ENCODE data around the gene TASOR.

TASOR gene

DNA sequence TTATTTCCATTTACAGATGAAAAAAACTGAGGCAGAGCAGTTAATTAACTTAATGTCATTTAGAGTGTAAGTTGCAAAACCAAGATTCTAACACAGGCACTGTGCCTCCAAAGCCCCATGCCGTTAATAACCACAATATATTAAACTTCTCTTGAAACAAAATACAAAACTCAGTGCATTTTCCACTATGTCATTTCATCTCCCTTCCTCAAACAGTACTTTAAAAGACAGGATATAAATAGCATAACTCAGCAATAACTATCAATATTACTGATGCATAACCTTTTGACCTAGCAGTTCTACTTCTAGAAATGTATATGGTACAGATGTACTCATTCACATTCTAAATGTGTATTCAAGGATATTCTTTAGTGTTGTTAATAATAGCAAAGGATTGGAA is 5.1 kb upstream of the TASOR start:
- Histone ChIP-seq H3K27me3 (ENCODE audit: control insufficient read depth in 1 of 2, insufficient read depth in 2 of 2, low read length in 2 of 2) (no peaks in the 10 kb centered on the region), H3K36me3 (ENCODE audit: control insufficient read depth in 1 of 2, insufficient read depth in 2 of 2, low read length in 2 of 2) (no peaks in the 10 kb centered on the region), H3K27ac (ENCODE audit: low read depth, low read length) (no peak overlapping the region), H3K4me3 (ENCODE audit: low read depth in 1 of 2, low read length in 2 of 2) (no peak overlapping the region), H3K9me3 (ENCODE audit: control insufficient read depth in 1 of 2, low read length in 2 of 2) (no peaks in the 10 kb centered on the region), H3K4me1 (ENCODE audit: control insufficient read depth in 1 of 2, insufficient read depth in 2 of 2, low read length in 2 of 2) (no peaks in the 10 kb centered on the region), H3K9ac (ENCODE audit: low read depth in 1 of 2, low read length in 2 of 2) (no peak overlapping the region)

DNA sequence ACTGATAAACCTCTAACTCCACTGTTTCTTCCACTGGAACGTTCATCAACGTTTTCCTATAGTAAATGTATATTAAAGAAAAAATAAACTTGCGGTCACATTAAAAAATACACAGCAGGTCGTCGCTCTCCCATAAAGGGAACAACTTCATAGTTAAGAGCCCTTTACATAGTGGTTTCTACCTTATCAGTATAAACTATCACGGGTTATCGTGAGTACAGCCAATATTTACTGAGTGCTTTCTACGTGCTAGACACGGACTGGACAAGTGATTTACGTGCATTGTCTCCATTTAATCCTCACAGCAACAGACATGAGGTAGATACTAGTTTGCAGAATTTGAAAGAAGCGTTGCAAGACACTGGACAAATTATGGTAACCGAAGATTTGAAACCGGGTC is 964 bp upstream of the TASOR start:
- H3K9me3 ChIP-seq (ENCODE audit: control insufficient read depth in 1 of 2, low read length in 2 of 2) = no peaks in the 10 kb centered on the region
- no peaks in the 10 kb centered on the region for H3K27me3 ChIP-seq (ENCODE audit: control insufficient read depth in 1 of 2, insufficient read depth in 2 of 2, low read length in 2 of 2)
- no peaks in the 10 kb centered on the region for H3K36me3 ChIP-seq (ENCODE audit: control insufficient read depth in 1 of 2, insufficient read depth in 2 of 2, low read length in 2 of 2)
- no peak overlapping the region for H3K4me3 ChIP-seq (ENCODE audit: low read depth in 1 of 2, low read length in 2 of 2)
- H3K27ac ChIP-seq (ENCODE audit: low read depth, low read length) = no peak overlapping the region
- no peak overlapping the region for H3K9ac ChIP-seq (ENCODE audit: low read depth in 1 of 2, low read length in 2 of 2)
- H3K4me1 ChIP-seq (ENCODE audit: control insufficient read depth in 1 of 2, insufficient read depth in 2 of 2, low read length in 2 of 2) = peaks cover 15 to 18% of the 10 kb centered on the region in 2 donors

DNA sequence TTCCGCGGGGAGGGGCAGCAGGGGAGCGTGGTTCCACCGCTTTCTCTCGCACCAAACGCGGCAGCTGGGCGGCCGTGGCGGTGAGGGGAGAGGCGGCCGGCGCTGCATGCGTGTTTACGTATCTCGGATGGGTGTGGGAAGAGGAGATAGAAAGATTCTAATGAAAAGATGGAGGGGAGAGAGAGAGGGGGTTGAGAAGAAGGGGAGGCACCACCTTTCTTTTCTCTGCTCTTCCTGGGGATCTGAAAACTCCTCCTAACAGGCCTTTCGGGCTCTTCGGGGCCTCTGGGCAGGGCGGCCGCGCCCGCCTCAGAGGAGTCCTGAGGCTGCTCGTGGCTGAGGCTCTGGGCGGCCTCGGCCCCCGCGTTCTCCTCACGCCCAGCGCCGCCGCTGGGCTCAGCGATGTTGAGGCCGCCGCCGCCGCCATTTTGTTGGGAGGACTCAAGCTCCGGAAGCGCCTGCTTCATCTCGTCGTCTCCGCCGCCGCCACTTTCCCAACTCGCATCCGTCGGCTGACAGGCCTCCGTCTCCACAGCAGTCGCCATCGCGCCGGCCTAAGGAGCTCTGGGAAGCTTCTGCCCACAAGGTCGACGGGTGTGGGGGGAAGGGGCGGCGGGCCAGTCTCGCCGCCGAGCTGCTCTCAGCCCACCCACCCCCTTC is 473 bp downstream of the TASOR start:
- Histone ChIP-seq H3K9ac (ENCODE audit: low read depth in 1 of 2, low read length in 2 of 2) (peak overlapping the region; percentile 91 to 92), H3K27ac (ENCODE audit: low read depth, low read length) (peak overlapping the region; percentile 99), H3K27me3 (ENCODE audit: control insufficient read depth in 1 of 2, insufficient read depth in 2 of 2, low read length in 2 of 2) (no peaks in the 10 kb centered on the region), H3K36me3 (ENCODE audit: control insufficient read depth in 1 of 2, insufficient read depth in 2 of 2, low read length in 2 of 2) (no peaks in the 10 kb centered on the region), H3K4me3 (ENCODE audit: low read depth in 1 of 2, low read length in 2 of 2) (peak overlapping the region; percentile 91 to 92), H3K4me1 (ENCODE audit: control insufficient read depth in 1 of 2, insufficient read depth in 2 of 2, low read length in 2 of 2) (peaks cover 15 to 18% of the 10 kb centered on the region in 2 donors), H3K9me3 (ENCODE audit: control insufficient read depth in 1 of 2, low read length in 2 of 2) (no peaks in the 10 kb centered on the region)

DNA sequence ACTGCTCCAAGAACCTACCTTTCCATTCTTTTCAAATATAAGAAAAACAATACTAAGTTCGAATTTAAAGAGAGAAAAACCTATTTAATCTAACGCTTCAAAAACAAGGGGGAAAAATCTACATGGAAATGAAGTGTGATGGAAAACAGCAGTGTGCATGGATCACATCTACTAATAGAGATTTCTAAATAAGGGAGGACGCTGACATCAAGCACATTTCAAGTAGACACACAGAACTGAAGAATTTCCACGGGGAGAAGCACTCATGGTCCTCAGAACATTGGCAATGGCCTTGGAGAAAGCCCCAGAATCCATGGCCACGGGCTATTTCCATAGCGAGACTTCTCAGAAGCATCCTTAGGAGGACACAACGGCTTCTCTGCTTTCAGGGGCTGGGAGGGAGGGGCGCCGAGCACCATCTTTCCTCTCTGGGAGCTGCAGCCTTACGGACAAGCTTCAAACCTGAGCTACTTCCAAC is 1.0 kb downstream of the TASOR start:
- Histone ChIP-seq H3K9me3 (ENCODE audit: control insufficient read depth in 1 of 2, low read length in 2 of 2) (no peaks in the 10 kb centered on the region), H3K27ac (ENCODE audit: low read depth, low read length) (peak overlapping the region; percentile 99), H3K27me3 (ENCODE audit: control insufficient read depth in 1 of 2, insufficient read depth in 2 of 2, low read length in 2 of 2) (no peaks in the 10 kb centered on the region), H3K4me1 (ENCODE audit: control insufficient read depth in 1 of 2, insufficient read depth in 2 of 2, low read length in 2 of 2) (peaks cover 15 to 18% of the 10 kb centered on the region in 2 donors), H3K9ac (ENCODE audit: low read depth in 1 of 2, low read length in 2 of 2) (peak overlapping the region; percentile 91 to 92), H3K36me3 (ENCODE audit: control insufficient read depth in 1 of 2, insufficient read depth in 2 of 2, low read length in 2 of 2) (no peaks in the 10 kb centered on the region), H3K4me3 (ENCODE audit: low read depth in 1 of 2, low read length in 2 of 2) (peak overlapping the region; percentile 91 to 92)

DNA sequence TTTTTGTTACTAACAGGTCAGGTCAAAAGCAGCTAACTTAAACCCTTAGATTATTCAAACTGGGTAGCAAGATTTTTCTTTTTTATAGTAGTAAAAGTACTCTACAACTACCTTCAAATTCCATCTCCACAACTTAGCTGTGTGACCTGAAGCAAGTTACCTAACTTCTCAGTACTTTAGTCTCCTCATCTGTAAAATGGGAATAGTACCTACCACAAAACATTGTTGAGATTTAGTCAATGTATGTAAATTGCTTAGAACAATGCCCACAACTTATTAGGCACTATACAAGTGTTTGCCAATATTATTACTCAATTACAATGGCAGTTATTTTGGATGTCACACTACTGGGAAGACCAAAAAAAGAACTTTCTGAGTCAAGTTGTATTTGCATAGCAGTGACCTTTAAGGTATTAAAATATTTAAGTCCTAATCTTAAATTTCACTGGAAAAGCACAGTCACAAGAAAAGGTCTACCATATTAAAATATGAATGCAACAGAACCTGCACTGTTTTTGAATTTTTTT is 2.9 kb downstream of the TASOR start:
- Histone ChIP-seq H3K27me3 (ENCODE audit: control insufficient read depth in 1 of 2, insufficient read depth in 2 of 2, low read length in 2 of 2) (no peaks in the 10 kb centered on the region), H3K27ac (ENCODE audit: low read depth, low read length) (no peak overlapping the region), H3K9ac (ENCODE audit: low read depth in 1 of 2, low read length in 2 of 2) (no peak overlapping the region), H3K4me1 (ENCODE audit: control insufficient read depth in 1 of 2, insufficient read depth in 2 of 2, low read length in 2 of 2) (peaks cover 15 to 18% of the 10 kb centered on the region in 2 donors), H3K9me3 (ENCODE audit: control insufficient read depth in 1 of 2, low read length in 2 of 2) (no peaks in the 10 kb centered on the region), H3K36me3 (ENCODE audit: control insufficient read depth in 1 of 2, insufficient read depth in 2 of 2, low read length in 2 of 2) (no peaks in the 10 kb centered on the region), H3K4me3 (ENCODE audit: low read depth in 1 of 2, low read length in 2 of 2) (no peak overlapping the region)

DNA sequence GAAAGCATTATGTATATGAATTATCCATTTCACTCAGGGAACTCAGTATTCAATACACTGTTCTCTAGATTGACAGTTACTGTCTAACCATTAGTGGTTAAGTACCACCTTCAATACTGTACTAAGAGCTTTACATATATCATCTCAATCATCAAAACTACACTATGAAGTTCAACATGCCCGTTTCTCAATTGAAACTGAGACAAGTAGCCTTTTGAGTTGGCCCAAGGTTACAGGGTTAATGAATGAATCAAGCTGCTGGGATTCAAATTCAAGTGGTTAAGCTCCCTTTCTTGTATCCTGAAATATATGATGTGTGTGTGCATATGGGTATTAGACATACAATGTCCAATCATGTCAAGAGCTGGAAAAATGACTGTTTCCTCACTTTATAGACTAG is 5.8 kb downstream of the TASOR start:
- H3K36me3 ChIP-seq (ENCODE audit: control insufficient read depth in 1 of 2, insufficient read depth in 2 of 2, low read length in 2 of 2) = peaks cover 0 to 8% of the 10 kb centered on the region in 2 donors
- no peaks in the 10 kb centered on the region for H3K27me3 ChIP-seq (ENCODE audit: control insufficient read depth in 1 of 2, insufficient read depth in 2 of 2, low read length in 2 of 2)
- H3K9me3 ChIP-seq (ENCODE audit: control insufficient read depth in 1 of 2, low read length in 2 of 2) = no peaks in the 10 kb centered on the region
- H3K4me1 ChIP-seq (ENCODE audit: control insufficient read depth in 1 of 2, insufficient read depth in 2 of 2, low read length in 2 of 2) = peaks cover 15 to 18% of the 10 kb centered on the region in 2 donors
- no peak overlapping the region for H3K4me3 ChIP-seq (ENCODE audit: low read depth in 1 of 2, low read length in 2 of 2)
- no peak overlapping the region for H3K27ac ChIP-seq (ENCODE audit: low read depth, low read length)
- H3K9ac ChIP-seq (ENCODE audit: low read depth in 1 of 2, low read length in 2 of 2) = no peak overlapping the region

DNA sequence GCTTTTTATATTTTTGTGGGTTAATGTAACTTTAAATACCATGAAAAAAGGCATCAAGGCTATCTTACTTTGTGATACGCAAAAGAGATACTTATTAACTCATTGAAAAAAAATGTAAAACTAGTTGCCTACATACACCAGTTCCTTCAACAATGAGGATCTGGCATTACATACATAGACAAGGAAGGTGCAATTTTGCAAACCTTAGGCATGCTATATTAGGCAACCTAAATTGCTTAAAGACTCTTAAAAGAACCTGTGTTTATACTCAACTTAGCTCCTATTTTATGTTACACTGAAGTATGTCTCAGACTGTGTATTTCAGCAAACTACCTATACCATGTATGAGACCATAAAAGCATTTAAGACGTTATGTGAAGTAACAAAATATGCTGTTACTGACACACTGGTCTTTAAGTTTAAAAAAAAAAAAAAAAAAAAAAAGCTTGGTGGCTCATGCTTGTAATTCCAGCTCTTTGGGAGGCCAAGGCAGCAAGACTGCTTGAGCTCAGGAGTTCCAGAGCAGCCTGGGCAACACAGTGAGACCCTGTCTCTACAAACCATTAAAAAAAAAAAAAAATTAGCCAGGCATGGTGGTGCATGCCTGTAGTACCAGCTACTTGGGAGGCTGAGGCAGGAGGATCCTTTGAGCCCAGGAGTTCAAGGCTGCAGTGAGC is 9.1 kb downstream of the TASOR start:
- Histone ChIP-seq H3K9me3 (ENCODE audit: control insufficient read depth in 1 of 2, low read length in 2 of 2) (no peaks in the 10 kb centered on the region), H3K4me3 (ENCODE audit: low read depth in 1 of 2, low read length in 2 of 2) (no peak overlapping the region), H3K36me3 (ENCODE audit: control insufficient read depth in 1 of 2, insufficient read depth in 2 of 2, low read length in 2 of 2) (peaks cover 0 to 32% of the 10 kb centered on the region in 2 donors), H3K27ac (ENCODE audit: low read depth, low read length) (no peak overlapping the region), H3K27me3 (ENCODE audit: control insufficient read depth in 1 of 2, insufficient read depth in 2 of 2, low read length in 2 of 2) (no peaks in the 10 kb centered on the region), H3K9ac (ENCODE audit: low read depth in 1 of 2, low read length in 2 of 2) (no peak overlapping the region), H3K4me1 (ENCODE audit: control insufficient read depth in 1 of 2, insufficient read depth in 2 of 2, low read length in 2 of 2) (no peaks in the 10 kb centered on the region)

DNA sequence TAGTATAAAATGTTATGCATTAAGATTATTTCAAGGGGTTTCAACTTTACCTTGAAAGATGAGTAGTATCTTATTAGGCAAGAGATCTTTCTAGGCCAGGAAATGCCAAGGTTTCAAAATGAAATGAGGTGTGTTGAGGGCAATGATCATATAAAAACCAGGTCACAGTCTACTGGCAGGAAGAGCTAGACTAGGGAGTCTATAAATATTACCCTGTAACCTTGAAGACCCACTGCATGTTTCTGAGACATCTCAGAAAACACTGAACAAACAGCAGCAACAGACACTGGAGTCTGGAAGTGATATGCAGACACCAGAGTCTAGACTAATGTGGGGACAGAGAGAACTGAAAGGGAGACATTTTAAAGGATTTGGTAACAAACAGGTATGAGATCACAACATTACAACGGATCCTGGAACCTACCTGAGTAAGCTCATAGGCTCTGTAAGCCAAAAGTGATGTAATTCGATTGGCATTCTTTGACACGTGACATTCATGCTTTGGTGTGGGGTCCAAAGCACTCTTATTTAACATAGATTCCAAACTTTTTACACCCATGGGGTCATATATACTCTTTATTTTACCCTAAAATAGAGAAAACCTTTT is 15.0 kb downstream of the TASOR start:
- H3K36me3 ChIP-seq (ENCODE audit: control insufficient read depth in 1 of 2, insufficient read depth in 2 of 2, low read length in 2 of 2) = peaks cover 16 to 78% of the 10 kb centered on the region in 2 donors
- no peak overlapping the region for H3K4me3 ChIP-seq (ENCODE audit: low read depth in 1 of 2, low read length in 2 of 2)
- no peaks in the 10 kb centered on the region for H3K9me3 ChIP-seq (ENCODE audit: control insufficient read depth in 1 of 2, low read length in 2 of 2)
- no peaks in the 10 kb centered on the region for H3K27me3 ChIP-seq (ENCODE audit: control insufficient read depth in 1 of 2, insufficient read depth in 2 of 2, low read length in 2 of 2)
- H3K27ac ChIP-seq (ENCODE audit: low read depth, low read length) = no peak overlapping the region
- H3K4me1 ChIP-seq (ENCODE audit: control insufficient read depth in 1 of 2, insufficient read depth in 2 of 2, low read length in 2 of 2) = no peaks in the 10 kb centered on the region
- no peak overlapping the region for H3K9ac ChIP-seq (ENCODE audit: low read depth in 1 of 2, low read length in 2 of 2)

DNA sequence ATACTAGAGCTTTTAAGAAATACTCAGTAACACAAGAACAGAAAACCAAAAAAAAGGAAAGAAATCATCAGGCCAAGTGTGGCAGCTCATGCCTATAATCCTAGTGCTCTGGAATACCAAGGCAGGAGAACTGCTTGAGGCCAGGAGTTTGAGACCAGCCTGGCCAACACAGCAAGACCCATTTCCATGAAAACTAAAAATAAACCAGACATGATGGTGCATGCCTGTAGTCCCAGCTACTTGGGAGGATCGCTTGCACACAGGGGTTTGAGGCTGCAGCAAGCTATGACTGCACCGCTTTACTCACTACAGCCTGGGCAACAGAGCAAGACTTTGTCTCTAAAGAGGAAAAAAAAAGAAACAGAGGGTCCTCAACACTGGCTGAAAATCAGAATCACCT is 18.2 kb downstream of the TASOR start:
- Histone ChIP-seq H3K36me3 (ENCODE audit: control insufficient read depth in 1 of 2, insufficient read depth in 2 of 2, low read length in 2 of 2) (peaks cover 19 to 79% of the 10 kb centered on the region in 2 donors), H3K27me3 (ENCODE audit: control insufficient read depth in 1 of 2, insufficient read depth in 2 of 2, low read length in 2 of 2) (no peaks in the 10 kb centered on the region), H3K9me3 (ENCODE audit: control insufficient read depth in 1 of 2, low read length in 2 of 2) (no peaks in the 10 kb centered on the region), H3K4me1 (ENCODE audit: control insufficient read depth in 1 of 2, insufficient read depth in 2 of 2, low read length in 2 of 2) (no peaks in the 10 kb centered on the region), H3K9ac (ENCODE audit: low read depth in 1 of 2, low read length in 2 of 2) (no peak overlapping the region), H3K27ac (ENCODE audit: low read depth, low read length) (no peak overlapping the region), H3K4me3 (ENCODE audit: low read depth in 1 of 2, low read length in 2 of 2) (no peak overlapping the region)

DNA sequence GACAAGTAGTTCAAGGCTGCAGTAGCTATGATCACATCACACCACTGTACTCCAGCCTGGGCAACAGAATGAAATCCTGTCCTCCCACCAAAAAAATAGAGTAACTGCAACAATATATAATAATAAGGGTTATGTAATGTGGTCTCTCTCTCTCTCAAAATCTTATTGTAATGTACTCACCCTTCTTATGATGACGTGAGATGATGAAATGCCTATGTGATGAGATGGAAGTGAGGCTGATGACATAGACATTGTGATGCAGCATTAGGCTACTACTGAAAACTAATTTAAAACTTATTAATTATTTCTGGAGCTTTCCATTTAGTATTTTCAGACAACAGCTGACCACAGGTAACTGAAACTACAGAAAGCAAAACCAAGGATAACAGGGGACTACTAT is 27.4 kb downstream of the TASOR start:
- Histone ChIP-seq H3K4me1 (ENCODE audit: control insufficient read depth in 1 of 2, insufficient read depth in 2 of 2, low read length in 2 of 2) (no peaks in the 10 kb centered on the region), H3K9me3 (ENCODE audit: control insufficient read depth in 1 of 2, low read length in 2 of 2) (no peaks in the 10 kb centered on the region), H3K36me3 (ENCODE audit: control insufficient read depth in 1 of 2, insufficient read depth in 2 of 2, low read length in 2 of 2) (peaks cover 24 to 69% of the 10 kb centered on the region in 2 donors), H3K27me3 (ENCODE audit: control insufficient read depth in 1 of 2, insufficient read depth in 2 of 2, low read length in 2 of 2) (no peaks in the 10 kb centered on the region), H3K9ac (ENCODE audit: low read depth in 1 of 2, low read length in 2 of 2) (no peak overlapping the region), H3K4me3 (ENCODE audit: low read depth in 1 of 2, low read length in 2 of 2) (no peak overlapping the region), H3K27ac (ENCODE audit: low read depth, low read length) (no peak overlapping the region)
